HG03521 (cell line): Measurements from ENCODE around the gene ACOT7.

Experiments
- ATAC-seq: cut with Tn5 transposase; IDR thresholded peaks from one replicate; pipeline ENCODE4 v1.9.1; 2021; ENCODE audit warnings: mild to moderate bottlenecking, moderate library complexity; ENCODE audit not compliant: unreplicated experiment

Gene ACOT7

GRCh38 chr1:6424619-6425593 lies 31.3 kb upstream of the ACOT7 start, which contains the start of gene ESPN:
ESPN (plus strand) TSS chr1:6424776; CDS start chr1:6424956, 180 bp downstream.
- ATAC-seq = no peak

- no peak for ATAC-seq
Measured at GRCh38 chr1:6424000-6424565, 30.5 kb upstream of the ACOT7 start.

- no peak for ATAC-seq
Measured at GRCh38 chr1:6423321-6423999, 29.9 kb upstream of the ACOT7 start.

- ATAC-seq = no peak
Measured at GRCh38 chr1:6421266-6421665, 27.7 kb upstream of the ACOT7 start.

- no peak for ATAC-seq
Measured at GRCh38 chr1:6420454-6421042, 27.0 kb upstream of the ACOT7 start.

- ATAC-seq = no peak
Measured at GRCh38 chr1:6419804-6420453, 26.4 kb upstream of the ACOT7 start, which contains the start of gene HES2. HES2 (minus strand) TSS chr1:6419919; CDS start chr1:6419820, 99 bp downstream.

GRCh38 chr1:6419397-6419803 lies 25.8 kb upstream of the ACOT7 start:
- ATAC-seq = no peak

GRCh38 chr1:6418668-6419396 lies 25.3 kb upstream of the ACOT7 start:
- no peak for ATAC-seq

- ATAC-seq = no peak
Measured at GRCh38 chr1:6417961-6418667, 24.5 kb upstream of the ACOT7 start.

GRCh38 chr1:6416906-6417305 lies 23.3 kb upstream of the ACOT7 start:
- ATAC-seq = no peak

- ATAC-seq = no peak
Measured at GRCh38 chr1:6416295-6416656, 22.7 kb upstream of the ACOT7 start.

GRCh38 chr1:6414881-6415626 lies 21.5 kb upstream of the ACOT7 start:
- ATAC-seq = no peak

GRCh38 chr1:6414443-6414844 lies 20.9 kb upstream of the ACOT7 start:
- ATAC-seq = peak; percentile 58

- ATAC-seq = no peak
Measured at GRCh38 chr1:6412896-6413295, 19.3 kb upstream of the ACOT7 start.

GRCh38 chr1:6410248-6410893 lies 16.8 kb upstream of the ACOT7 start:
- no peak for ATAC-seq

GRCh38 chr1:6409733-6410132 lies 16.2 kb upstream of the ACOT7 start:
- ATAC-seq = no peak

- no peak for ATAC-seq
Measured at GRCh38 chr1:6409053-6409452, 15.5 kb upstream of the ACOT7 start.

GRCh38 chr1:6408023-6408422 lies 14.5 kb upstream of the ACOT7 start:
- ATAC-seq = no peak
